IPS-11a (cell line): Measurements from ENCODE around the gene SLC35D1.
"Not testable (repeated sequence)": the region's sequence is repeated elsewhere in the genome, so short reads cannot be mapped to it uniquely, and the experiment has no call there.

Source experiments
- H3K4me3 ChIP-seq: one replicate; pipeline ENCODE4 v1.5.1; 2013; ENCODE audit warnings: low read depth, low read length, control low read depth

SLC35D1 gene

GRCh38 chr1:66993076-66993475 is 60.9 kb downstream of the SLC35D1 start:
- H3K4me3 ChIP-seq = no peak overlapping the region

GRCh38 chr1:66985835-66986234 is 68.1 kb downstream of the SLC35D1 start:
- no peak overlapping the region for H3K4me3 ChIP-seq

- H3K4me3 ChIP-seq = no peak overlapping the region
Observed at GRCh38 chr1:66984491-66984890, 69.5 kb downstream of the SLC35D1 start.

- no peak overlapping the region for H3K4me3 ChIP-seq
Observed at GRCh38 chr1:66982561-66983260, 71.2 kb downstream of the SLC35D1 start.

- H3K4me3 ChIP-seq = no peak overlapping the region
Observed at GRCh38 chr1:66981679-66982078, 72.3 kb downstream of the SLC35D1 start.

- H3K4me3 ChIP-seq = no peak overlapping the region
Observed at GRCh38 chr1:66980745-66981367, 73.1 kb downstream of the SLC35D1 start.

GRCh38 chr1:66979621-66980020 is 74.3 kb downstream of the SLC35D1 start:
- H3K4me3 ChIP-seq = not testable (repeated sequence)

- no peak overlapping the region for H3K4me3 ChIP-seq
Observed at GRCh38 chr1:66978201-66978600, 75.7 kb downstream of the SLC35D1 start.

GRCh38 chr1:66968574-66968973 is 85.4 kb downstream of the SLC35D1 start:
- H3K4me3 ChIP-seq = no peak overlapping the region

- H3K4me3 ChIP-seq = not testable (repeated sequence)
Observed at GRCh38 chr1:66966188-66966873, 87.6 kb downstream of the SLC35D1 start.

- H3K4me3 ChIP-seq = no peak overlapping the region
Observed at GRCh38 chr1:66957938-66958337, 96.0 kb downstream of the SLC35D1 start.

- no peak overlapping the region for H3K4me3 ChIP-seq
Observed at GRCh38 chr1:66954208-66954607, 99.7 kb downstream of the SLC35D1 start.

GRCh38 chr1:66951513-66951912 is 102.4 kb downstream of the SLC35D1 start:
- H3K4me3 ChIP-seq = no peak overlapping the region
